D721Med (cell line): ENCODE data around the gene CAPN8.

Source experiments
- DNase-seq: peaks from one replicate; pipeline ENCODE4 v3.0.0; 2011; ENCODE audit warnings: low spot score; ENCODE audit not compliant: insufficient read length
- FAIRE-seq: peaks from 2 replicates; lab custom pipeline; 2011; peaks lifted over from hg19 to GRCh38; lab: Jason Lieb, UNC
- TF ChIP-seq, protein P1 (sequence below): IDR thresholded peaks from 2 replicates; pipeline ENCODE4 v1.5.1; 2012; ENCODE audit warnings: mild to moderate bottlenecking, control low read depth; ENCODE audit not compliant: insufficient read depth; ENCODE audit errors: missing control alignments

CAPN8 gene

DNA sequence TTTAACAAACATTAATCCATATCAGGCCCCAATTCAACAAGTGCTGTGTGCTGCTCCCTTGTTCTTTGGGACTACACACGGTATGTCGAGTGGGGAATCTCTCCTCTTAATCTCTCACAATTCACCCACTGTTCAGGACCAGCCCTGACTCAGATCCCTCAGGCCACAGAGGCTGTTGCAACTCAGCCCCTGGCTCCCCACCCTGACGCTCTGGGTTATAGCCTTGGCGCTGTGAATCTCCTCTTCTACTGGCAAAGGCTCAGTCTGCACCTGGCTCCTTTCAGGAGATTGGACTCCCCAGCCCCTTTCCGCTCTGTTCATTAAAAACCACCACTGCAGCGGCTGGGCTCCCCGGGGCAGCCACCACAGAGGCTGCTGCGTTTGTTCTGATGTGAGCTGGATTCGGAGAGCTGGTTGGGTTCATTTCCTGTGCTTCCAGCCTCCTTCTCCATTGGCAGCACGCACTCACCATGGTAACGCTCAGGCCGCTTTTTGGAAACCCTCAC lies 13.0 kb downstream of the CAPN8 start:
- no peak for FAIRE-seq
- TF ChIP-seq, protein P1, sequence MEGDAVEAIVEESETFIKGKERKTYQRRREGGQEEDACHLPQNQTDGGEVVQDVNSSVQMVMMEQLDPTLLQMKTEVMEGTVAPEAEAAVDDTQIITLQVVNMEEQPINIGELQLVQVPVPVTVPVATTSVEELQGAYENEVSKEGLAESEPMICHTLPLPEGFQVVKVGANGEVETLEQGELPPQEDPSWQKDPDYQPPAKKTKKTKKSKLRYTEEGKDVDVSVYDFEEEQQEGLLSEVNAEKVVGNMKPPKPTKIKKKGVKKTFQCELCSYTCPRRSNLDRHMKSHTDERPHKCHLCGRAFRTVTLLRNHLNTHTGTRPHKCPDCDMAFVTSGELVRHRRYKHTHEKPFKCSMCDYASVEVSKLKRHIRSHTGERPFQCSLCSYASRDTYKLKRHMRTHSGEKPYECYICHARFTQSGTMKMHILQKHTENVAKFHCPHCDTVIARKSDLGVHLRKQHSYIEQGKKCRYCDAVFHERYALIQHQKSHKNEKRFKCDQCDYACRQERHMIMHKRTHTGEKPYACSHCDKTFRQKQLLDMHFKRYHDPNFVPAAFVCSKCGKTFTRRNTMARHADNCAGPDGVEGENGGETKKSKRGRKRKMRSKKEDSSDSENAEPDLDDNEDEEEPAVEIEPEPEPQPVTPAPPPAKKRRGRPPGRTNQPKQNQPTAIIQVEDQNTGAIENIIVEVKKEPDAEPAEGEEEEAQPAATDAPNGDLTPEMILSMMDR, result no peak

DNA sequence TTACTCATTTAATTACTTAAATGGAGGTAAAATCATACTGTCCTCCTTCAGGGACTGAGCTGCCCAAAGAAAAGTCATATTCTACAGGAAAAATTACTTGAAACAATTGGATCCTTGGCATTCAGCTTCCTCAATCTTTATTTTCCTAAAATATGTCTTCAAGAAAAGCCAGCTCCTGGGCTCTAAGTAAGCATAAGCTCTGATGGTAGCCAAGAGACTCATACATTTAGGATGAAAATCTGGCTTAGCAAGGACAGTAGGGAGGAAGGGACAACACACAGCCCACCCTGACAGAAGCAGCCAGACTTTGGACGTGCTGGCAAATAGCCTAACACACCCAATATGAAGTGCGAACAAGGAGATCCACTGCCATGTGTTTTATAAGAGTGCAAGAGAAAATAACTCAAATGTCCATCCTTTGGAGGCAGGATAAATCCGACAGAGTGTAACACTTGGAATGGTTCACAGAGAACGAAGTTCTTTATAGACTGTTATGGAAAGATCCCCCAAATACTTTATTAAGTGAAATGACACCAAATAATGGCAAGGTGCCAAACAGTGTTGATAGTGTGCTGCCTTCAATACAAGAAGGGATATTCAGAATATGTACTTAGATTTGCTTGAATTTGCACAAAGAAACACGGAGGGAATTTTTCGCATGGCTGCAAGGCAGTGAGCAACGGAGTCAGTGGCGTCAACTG lies 14.1 kb downstream of the CAPN8 start:
- TF ChIP-seq, protein P1, result no peak

More for the DNA sequence above, 13.0 kb downstream of the CAPN8 start:
- no peak for DNase-seq

DNA sequence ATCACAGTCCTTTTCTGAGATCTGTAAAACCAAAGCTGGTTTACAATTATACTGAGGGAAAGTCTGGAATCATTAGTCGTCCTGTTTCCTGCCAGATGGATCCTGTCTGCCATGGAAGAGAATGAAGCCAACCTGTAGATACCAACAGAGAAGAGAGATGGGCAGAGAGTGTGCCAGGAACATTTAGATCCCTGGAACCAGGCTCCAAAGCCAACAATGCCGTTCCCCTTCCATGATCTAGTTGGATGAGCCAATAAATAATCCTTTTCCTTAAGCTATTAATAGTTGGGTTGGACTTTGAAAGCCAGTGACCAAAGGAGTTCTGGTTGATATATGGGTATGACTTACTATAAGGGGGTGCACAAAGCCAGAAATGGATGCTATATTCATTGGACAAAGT lies 15.0 kb downstream of the CAPN8 start:
- FAIRE-seq, result no peak
- TF ChIP-seq, protein P1, result no peak
- DNase-seq, result no peak

More for the DNA sequence above, 14.1 kb downstream of the CAPN8 start:
- no peak for DNase-seq
- FAIRE-seq, result no peak

DNA sequence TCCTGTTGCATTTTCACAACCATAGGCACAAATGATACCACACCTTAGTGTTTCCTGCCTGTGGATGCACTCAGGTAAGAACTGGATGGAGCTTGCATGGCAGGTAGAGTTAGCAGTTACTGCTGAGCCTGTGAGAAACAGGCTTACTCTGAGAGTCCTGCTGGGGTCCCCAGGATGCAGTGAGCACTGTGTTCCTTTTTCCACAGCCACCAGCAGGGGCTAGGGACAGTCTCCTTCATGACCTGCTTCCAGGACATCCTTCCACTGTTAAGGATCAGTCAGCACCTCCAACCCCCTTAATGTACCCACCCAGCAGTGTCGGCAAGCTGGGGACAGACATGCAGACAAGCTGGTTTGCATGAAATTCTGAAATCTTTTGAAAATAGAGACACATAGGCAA lies 16.3 kb downstream of the CAPN8 start:
- DNase-seq (no peak), FAIRE-seq (no peak)
- TF ChIP-seq, protein P1, result no peak

DNA sequence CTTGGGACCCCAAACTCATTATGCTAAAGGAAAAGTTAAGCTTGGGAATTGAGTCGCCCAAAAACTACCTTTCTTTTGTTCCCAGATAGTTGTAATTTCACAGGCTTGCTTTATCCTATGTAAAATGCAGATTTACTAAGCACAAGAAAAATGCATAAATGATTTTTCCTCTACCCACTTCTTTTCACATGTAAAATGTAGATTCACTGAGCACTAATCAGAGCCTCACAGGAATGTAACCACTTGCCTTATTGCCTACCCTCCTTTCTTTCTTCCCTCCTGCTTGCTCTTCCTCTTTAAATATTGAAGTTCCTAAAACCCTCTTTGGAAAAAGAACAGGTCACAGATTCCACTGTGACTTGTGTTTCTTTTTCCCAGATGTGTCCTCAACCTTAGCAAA lies 18.3 kb downstream of the CAPN8 start:
- TF ChIP-seq, protein P1, result no peak
- DNase-seq (no peak), FAIRE-seq (no peak)

DNA sequence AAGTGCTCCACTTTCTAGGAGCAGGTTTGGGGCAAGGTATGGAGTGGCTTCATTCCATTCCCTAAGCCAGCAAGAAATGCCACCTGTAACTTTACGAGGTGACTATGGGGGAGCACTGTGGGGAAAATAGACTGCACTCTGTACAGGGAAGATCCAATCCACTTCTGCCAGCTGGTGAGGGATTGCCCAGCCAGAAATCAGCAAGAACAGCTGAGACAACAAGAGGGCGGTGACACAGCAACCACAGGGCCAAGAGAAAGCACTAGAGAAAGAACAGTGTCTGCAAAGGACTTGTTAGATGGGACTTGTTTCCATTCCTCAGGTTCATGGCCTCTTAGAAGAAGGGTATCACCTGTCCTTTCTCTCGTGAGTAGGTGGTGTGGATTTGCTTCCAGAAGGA lies 19.6 kb downstream of the CAPN8 start:
- TF ChIP-seq, protein P1, result no peak
- FAIRE-seq (no peak), DNase-seq (no peak)

DNA sequence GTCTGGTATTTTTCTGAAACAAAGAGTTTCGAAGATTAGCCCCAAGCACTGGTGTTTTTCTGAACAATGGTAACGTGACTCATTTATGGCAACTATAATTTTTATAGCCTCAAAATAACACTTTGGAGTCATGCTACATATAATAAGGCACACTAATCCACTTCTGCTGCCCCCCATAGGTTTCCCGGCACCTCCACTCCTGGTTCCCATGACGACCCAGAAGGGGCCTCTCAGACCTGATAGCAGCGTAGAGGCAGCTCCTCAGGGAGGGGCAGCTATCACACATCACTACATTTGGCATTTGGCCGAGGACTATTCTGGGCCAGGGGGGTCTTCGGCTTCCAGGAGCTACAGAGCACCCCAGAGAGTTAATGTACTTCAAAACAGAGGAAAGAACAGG lies 23.3 kb downstream of the CAPN8 start:
- FAIRE-seq (no peak), DNase-seq (no peak)
- TF ChIP-seq, protein P1, result no peak
